PC-9 (cell line): ENCODE results near the gene AGPAT3.

ENCODE experiments used
- EZH2 ChIP-seq: fragments of 200-600 bp; sonication (generic); IDR thresholded peaks from 2 replicates; pipeline ENCODE4 v1.8.0; 2017; ENCODE audit warnings: antibody characterized with exemption, low read depth
- TF ChIP-seq, protein P1 (sequence below): fragments of 200-600 bp; sonication (generic); conservative IDR thresholded peaks from 2 replicates; pipeline ENCODE4 v1.6.1; 2017; ENCODE audit warnings: mixed run types, antibody characterized with exemption, mild to moderate bottlenecking, moderate library complexity

DNA sequence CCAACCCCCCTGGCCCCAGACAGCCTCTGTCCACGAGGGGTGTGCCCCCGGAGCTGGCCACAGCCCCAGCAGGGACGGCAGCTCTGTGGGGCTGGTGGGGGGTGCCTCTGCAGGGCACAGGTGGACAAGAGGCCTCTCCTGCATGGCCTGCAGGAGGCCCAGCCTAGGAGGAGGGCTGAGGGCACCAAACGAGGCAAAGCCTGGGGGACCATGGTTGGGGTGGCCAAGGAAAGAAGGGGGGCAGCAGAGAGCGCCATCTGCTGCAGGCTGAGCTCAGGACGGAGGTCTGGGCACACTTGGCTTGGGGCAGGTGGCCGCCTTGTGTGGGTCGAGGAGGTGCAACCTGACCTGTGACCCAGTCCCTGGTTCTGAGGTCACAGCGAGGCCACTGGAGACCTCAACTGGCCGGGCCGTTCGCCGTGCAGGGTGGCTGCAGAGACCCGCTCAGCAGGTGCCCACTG, 48.4 kb upstream of the AGPAT3 start:
- TF ChIP-seq, protein P1, sequence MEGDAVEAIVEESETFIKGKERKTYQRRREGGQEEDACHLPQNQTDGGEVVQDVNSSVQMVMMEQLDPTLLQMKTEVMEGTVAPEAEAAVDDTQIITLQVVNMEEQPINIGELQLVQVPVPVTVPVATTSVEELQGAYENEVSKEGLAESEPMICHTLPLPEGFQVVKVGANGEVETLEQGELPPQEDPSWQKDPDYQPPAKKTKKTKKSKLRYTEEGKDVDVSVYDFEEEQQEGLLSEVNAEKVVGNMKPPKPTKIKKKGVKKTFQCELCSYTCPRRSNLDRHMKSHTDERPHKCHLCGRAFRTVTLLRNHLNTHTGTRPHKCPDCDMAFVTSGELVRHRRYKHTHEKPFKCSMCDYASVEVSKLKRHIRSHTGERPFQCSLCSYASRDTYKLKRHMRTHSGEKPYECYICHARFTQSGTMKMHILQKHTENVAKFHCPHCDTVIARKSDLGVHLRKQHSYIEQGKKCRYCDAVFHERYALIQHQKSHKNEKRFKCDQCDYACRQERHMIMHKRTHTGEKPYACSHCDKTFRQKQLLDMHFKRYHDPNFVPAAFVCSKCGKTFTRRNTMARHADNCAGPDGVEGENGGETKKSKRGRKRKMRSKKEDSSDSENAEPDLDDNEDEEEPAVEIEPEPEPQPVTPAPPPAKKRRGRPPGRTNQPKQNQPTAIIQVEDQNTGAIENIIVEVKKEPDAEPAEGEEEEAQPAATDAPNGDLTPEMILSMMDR: no peak
- no peak for TF ChIP-seq EZH2
